Right renal pelvis (tissue), 4 donors: Measurements from ENCODE around the gene LRRC31. TPM values are rescaled to one million over a fixed set of nuclear protein-coding genes. Genes with fewer than 3 reads are reported as not detected.

ENCODE experiments used
- DNase-seq, 4 donors: peaks; one replicate each; pipeline ENCODE4 v3.0.0-alpha.2; 2013; ENCODE audit warnings: low read depth in 4 of 4, low spot score in 3 of 4, missing footprints in 1 of 4
- polyA plus RNA-seq, 4 donors: library from polyadenylated mRNA; unstranded; fragments of 120-200 nt; gene quantifications; one replicate each; pipeline ENCODE4 v1.2.1, GENCODE V29; 2013; ENCODE audit not compliant: insufficient read length in 4 of 4

The LRRC31 gene
- polyA plus RNA-seq, 4 donors = 0.11 to 0.30 (median 0.19) TPM

DNA sequence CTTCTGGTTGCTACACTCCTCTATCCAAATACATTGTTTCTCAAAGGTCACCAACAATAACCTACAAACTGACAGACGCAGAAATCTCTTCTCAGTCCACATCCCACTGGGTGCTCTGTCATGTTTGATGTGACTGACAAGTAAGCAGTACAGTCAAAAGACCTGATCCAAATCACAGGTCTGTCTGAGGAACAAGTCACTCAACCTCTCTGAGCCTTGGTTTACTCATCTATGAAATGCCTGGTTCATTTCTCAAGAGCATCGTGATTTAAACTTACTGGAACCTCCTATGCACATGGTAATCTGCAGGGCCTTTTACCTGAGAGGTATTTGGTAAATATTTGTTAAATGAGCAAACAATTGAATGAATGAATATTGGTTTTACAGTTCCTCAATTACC is 5.5 kb downstream of the LRRC31 start:
- DNase-seq = no peak

DNA sequence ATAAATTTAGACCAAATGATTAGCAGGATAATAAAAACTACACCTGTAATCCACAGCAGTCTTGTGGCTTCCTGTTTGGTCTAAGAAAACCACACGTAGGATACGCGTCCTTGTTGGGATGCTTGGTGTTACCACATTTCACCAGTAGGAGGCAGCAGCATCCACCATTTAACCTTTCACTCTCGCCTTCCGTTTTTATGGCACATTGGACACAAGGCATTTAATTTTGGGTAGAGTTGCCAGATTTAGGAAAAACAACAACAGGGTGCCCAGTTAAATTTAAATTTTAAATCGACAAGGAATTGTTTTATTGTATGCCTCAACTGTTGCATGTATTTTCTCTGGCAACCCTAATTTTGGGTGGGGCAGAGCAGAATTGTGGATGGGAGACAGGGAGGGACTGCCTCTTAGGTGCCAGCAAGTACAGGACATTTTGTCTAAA is 6.3 kb downstream of the LRRC31 start:
- DNase-seq = peak; percentile 56 to 69 (median 64)

DNA sequence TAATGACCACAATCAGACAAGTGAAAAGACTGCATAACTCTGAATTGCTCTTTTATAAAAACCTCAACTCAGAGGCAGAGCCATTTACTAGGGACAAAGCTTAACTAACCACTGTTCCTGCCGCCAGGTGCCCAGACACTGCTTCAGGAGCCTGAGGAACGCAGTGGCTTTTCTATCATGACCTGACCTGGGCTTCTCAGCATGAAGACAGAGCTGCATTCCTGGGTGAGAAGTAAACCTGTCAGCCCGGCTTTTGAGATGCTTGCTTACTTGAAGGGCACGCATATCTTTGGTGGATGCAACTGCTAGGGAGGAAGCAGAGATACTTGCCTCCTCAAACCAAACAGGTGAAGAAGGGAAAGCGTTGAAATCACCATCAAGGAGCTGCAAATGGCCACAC is 7.9 kb downstream of the LRRC31 start:
- no peak for DNase-seq

DNA sequence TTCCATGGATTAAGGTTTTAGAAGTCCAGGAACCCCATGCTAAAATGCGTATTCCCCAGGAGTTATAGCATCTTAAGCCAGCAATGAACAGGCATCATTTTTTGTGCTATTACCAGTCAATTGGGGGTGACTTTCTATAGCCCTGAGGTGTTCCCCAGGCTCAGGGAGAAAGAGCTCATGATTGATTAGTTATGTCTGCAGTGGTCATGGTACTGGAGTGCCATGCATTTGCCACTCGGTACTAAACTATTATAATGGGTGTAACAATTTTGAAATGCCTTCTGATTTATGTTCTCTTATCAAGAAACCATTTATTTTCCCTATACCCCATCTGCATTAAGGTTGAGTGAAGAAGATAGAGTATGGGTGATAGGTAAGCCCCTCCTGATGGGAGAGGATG is 11.9 kb downstream of the LRRC31 start:
- no peak for DNase-seq

DNA sequence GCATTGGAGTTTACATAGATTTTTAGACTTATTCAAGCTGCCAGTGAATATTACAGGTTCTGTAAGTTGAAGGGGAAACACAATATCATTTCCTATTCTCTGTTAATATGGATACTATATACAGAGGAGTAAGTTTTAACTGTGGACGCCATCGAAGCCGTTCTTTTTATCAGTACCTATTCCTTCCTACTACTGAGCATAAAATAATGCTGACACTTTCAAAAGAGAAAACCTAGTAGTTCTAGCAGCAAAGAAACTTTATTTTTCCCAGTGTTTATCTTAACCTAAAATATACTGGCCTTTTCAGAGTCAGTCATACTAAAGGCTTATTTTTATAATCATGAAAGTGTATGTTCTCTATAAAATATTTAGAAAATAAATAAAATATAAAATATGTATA is 14.2 kb downstream of the LRRC31 start:
- no peak for DNase-seq

DNA sequence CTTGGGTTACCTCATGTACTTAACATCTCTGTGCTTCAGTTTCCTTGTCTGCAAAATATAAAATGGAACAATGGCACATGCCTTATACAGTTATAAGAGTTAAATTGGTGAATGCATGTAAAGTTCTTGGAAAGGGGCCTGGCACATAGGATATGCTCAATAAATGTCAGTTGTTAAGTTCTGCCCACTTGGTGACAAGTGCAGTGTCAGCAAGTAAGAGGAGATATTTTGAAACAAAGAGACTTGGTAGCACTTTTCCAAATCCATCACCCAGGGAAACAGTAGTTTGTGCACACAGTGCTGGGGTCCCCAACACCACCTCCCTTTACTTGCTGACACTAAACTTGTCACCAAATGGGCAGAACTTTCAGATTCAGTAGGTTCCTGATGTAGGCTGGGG is 19.1 kb downstream of the LRRC31 start:
- no peak for DNase-seq

DNA sequence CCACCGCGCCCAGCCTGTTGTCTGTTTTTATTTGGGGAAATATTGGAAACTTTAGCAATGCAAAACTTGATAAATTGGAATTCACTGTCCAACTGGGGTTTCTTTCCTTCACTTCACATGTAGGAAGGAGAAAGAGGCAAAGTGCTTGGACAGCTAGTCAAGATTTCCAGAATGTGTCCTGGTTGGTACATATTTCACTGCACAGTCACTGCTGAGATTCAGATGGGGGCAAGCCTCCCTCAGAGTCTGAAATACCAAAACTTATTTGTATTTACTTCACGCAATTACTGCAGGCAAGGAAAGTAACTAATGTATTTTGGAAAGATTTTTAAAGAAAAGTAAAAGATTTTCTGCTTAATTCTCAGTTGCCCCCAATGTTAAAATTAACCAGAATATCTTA is 21.0 kb downstream of the LRRC31 start:
- DNase-seq = no peak

DNA sequence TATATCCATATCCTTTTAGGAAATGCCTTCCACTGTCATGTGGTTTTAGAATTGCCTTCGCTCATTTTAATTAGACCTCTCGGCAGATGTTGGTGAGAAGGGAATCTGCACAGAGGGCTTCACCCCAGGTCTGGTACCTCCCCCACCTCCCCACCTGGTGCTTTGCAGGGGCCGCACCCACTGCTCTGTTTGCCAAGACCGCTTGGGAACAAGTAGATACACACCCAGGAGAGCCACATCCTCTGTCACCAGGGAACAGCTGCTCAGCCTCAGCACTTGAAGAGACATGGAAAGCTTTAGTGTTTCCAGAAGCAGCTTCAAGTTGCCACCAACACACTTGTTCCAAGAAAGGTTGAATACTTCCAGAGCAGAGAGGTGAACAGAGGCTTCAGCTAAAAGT is 21.8 kb downstream of the LRRC31 start:
- no peak for DNase-seq

DNA sequence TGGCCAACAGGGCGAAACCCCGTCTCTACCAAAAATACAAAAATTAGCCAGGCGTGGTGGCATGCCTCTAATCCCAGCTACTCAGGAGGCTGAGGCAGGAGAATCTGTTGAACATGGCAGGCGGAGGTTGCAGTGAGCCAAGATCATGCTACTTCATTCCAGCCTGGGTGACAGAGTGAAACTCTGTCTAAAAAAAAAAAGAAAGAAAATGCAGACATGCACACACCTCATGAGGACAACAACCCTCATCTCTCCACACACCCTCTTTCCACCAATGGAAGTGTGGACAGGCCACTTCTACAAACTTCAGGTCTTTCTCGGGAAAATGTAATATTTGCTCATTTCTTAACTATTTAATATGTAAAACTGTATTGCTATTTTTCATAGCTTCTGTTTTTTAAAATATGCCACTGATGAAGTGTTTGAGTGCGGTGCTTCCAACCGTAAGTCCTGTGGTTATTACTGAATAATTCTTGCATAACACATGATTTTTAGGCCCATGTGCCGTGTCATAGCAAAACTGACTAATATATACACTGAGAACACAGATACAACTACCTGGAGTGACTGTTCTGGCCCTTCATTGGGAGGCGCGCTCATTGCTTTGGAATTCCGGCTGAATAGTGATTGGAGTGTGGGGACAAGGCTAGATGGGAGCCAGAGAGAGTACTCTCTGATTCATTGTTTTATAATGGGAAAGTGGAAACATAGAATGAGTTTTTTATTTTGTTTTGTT is 23.1 kb downstream of the LRRC31 start:
- DNase-seq = no peak

DNA sequence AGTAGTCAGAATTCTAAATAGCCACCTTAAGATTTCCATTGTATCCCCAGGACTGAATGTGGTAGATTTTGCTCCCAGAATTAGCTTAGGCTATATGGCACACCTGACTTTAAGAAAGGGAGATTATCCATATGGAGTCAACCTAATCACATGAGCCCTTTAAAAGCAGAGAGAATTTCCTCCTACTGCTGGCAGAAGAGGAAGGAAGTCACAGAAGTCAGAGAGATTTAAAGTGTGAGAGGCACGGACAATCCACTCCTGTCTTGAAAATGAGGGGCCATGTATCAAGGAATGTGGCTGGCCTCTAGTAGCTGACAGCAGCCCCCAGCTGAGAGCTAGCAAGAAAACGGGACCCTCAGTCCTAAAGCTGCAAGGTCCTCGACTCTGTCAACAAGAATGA is 26.8 kb downstream of the LRRC31 start:
- no peak for DNase-seq

DNA sequence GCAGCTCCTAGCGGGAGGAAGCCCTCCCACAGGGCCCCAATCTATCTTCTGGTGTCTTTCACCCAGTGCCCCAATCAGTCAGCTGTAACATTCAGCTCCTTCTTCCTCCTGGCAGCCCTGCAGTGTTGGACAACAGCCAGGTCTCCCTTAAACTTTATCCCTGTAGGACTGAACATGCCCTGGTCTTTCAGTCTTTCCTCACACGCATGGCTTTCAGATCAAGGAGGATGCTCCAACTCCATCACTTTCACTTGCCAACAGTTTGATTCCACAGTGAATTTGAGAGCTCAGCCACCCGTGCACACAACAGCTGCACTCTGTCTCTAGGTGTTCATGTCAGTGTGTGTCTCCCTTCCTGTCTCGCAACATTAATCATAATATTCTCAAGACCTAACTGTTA is 28.6 kb downstream of the LRRC31 start:
- DNase-seq = peak in 3 of 4 donors; percentile 32 to 40 (median 36)

DNA sequence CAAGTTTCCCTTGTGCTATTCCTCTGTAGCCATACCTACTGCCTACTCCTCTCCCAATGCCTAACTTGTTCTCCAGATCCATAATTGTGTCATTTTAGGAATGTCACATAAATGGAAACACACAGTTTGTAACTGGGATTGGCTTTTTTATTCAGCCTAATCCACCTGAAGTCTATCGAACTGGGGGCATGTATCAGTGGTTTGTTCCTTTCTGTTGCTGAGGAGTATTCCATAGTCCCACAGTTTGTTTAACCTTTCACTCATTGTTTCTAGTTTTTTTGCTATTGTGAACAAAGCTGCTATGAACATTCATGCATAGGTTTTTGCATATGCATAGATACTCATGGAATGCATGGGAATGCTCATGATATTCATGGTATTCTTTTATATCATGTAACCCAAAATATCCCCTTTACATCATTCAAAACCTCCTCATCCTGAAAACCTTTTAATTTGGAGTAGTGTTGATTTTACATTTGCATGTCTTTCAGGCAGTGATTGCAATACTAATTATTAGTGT is 31.2 kb downstream of the LRRC31 start:
- DNase-seq = no peak

DNA sequence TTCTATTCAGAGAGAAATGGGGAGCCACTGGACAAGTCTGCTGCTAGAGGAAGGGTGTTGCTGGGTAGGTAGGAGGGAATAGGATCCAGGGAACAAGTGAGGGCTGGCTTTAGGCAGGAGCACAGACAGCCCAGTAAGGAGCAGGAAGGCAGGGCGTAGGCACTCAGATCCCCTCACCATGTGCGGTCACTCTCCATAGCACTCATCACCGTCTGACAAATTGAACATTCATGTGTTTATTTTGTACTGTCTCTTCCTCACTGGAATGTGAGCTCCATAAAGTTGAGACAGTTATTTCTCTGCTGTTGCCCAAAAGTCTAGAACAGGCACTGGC is 32.8 kb downstream of the LRRC31 start:
- no peak for DNase-seq

DNA sequence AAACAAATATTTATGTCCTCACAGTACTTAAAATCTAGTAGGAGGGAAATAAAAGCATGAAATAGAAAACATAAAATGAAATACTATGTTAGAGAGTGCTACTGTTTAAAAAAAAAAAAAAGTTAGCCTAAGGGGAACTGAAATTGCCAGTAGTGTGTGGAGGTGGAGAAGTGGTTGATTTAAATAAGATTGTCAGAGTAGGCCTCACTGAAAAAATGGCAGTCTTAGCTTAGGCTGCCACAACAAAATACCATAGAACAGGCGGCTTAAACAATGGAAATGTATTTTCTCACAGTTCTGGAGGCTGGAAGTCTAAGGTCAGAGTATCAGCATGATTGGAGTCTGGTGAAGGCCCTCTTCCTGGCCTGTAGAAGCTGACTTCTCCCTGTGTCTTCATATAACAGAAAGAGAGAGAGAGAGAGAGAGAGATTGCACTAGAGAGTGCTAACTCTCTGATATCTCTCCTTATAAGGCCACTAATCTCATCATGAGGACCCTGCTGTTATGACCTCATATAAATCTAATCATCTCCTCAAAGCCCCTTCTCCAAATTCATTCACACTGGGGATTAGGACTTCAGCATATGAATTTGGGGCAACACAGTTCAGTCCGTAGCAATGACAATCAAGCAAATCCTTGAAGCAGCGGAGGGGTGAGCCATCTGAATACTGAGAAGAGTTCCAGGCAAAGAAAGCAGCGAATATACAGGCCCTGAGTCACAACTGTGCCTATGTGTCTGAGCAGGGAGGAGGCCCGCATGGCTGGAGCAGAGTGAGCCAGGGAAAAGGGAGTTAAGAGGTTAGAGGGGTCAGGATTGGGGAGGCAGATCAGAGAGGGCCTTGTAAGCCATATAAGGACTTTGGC is 33.4 kb downstream of the LRRC31 start:
- DNase-seq = no peak

DNA sequence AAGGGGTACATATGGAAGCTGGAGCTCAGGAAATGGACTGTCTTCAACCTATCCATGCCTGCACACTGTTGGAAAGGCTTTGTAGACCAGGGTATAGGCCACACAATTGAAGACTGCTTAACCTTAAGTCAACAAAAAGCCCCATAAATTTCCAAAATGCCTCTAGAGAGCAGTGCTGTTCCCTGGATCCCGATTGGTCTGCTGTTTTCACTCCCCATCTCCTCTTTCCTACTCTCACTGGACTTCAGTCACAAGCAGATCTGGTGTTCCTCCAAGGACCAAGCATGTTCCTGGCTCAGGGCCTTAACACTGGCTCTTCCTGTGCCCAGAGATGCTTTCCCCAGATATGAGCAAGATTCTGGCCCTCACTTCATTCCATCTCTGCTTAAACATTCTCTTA is 34.2 kb downstream of the LRRC31 start:
- no peak for DNase-seq

DNA sequence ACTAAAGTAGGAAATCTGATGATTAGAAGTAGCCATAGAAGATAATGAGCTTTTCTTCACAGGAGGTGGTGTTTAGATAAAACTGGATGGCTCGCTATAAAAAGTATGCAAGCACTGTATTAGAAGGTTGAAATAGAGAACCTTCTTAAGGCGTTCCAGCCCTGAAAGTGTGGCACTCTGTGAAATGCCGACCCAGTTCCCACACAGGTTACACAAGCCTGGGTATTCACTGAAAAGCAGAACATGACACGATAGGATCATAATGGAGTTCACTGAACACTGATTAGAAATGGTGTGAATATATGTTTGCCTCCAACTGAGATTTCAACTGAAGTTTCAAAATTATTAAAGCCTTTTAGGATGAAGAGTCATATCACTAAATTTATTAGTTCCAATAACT is 42.0 kb downstream of the LRRC31 start:
- no peak for DNase-seq

DNA sequence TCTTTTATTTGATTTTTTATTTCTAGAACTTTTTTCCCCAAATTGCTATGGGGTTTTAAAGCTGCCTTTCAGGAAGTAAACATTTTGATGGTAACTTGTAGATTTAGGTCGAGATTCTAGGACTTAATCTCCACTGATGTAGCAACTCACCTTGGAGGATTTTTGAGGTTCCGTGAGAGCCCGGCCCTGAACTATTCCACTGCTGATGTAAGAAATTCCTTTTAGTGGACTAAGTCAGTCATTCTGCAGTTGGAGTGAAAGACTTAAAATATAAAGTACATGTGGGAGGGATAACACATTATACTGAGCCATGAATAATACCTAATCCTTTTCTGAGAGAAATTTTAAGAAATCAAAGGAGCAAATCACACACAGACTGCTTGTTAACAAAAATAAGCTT is 44.4 kb downstream of the LRRC31 start:
- DNase-seq = no peak

DNA sequence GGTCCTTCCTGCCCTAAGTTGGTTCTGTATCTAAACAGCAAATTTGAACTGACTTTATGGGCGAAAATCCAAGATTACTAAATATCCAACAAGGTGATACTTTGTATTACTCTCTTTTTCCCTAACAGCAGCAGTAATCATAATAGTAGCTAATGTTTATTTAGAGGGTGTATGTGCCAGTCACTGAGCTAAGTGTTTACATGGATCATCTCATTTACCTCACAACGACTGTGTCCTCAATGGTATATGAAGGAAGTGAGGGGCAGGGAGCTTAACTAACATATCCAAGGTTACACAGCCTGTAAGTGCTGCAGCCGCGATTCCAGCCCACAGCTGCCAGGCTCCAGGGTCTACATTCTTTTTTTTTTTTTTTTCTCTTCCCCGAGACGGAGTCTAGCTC is 46.8 kb downstream of the LRRC31 start:
- no peak for DNase-seq

DNA sequence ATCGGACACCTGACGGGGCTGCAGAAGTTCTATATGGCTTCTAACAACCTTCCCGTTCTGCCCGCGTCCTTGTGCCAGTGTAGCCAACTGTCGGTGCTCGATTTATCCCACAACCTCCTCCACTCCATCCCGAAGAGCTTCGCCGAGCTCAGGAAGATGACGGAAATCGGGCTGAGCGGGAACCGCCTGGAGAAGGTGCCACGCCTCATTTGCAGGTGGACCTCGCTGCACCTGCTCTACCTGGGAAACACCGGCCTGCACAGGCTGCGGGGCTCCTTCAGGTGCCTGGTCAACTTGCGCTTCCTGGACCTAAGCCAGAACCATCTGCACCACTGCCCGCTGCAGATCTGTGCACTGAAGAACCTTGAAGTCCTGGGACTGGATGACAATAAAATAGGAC is 47.2 kb downstream of the LRRC31 start:
- DNase-seq = no peak

DNA sequence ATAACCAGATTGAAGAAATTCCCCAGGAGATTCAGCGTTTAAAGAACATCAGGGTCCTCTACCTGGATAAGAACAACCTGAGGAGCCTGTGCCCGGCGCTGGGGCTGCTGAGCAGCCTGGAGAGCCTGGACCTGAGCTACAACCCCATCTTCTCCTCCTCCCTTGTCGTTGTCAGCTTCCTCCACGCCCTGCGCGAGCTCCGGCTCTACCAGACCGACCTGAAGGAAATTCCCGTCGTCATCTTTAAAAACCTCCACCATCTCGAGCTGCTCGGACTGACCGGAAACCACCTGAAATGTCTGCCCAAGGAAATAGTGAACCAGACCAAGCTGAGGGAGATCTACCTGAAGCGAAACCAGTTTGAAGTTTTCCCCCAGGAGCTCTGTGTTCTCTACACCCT is 47.6 kb downstream of the LRRC31 start:
- DNase-seq = no peak

DNA sequence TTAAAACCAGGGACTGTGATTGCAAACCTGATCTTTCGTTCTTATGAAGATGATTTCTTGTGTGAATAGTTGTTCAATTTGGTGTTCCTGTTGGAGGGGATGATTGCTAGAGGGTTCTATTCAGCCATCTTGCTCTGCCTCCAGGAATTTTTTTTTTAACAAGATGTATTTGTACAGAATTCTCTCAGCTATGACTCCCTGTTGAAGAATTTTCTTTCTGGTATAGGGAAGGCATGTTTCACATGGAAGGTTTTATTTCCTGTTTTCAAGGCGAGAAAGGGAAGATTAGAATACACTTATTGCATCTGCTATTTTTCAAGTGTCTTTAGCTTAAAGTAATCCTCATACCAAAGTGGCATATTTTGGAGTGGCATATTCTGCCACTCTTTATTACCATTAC is 51.4 kb downstream of the LRRC31 start:
- DNase-seq = no peak

DNA sequence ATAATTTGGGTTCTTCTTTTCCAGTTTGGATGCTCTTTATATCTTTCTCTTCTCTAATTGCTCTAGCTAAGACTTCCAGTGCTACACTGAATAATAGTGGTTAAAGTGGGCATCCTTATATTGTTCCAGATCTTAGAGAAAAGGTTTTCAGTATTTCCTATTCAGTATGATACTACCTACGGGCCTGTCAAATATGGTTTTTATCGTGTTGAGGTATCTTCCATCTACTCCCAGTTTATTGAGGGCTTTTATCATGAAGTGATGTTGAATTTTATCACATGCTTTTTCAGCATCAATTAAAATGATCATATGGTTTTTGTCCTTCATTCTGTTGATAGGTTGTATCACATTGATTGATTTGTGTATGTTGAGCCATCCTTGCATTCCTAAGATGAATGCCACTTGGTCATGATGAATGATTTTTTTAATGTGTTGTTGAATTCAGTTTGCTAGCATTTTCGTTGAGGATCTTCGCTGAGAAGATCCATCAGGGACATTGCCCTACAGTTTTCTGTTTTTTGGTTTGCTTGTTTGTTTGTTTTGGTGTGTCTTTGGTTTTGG is 54.1 kb downstream of the LRRC31 start:
- no peak for DNase-seq
